Activated CD4-positive, CD25-positive, alpha-beta regulatory T cell (primary cell): ENCODE measurements around the gene DOK4.
"Not testable (repeated sequence)": the region's sequence is repeated elsewhere in the genome, so short reads cannot be mapped to it uniquely, and the experiment has no call there.

ENCODE experiments used
- DNase-seq, 4 experiments: peaks; one replicate each; lab custom pipeline; 2025; lab: John Stamatoyannopoulos, UW

DOK4 gene

DNA sequence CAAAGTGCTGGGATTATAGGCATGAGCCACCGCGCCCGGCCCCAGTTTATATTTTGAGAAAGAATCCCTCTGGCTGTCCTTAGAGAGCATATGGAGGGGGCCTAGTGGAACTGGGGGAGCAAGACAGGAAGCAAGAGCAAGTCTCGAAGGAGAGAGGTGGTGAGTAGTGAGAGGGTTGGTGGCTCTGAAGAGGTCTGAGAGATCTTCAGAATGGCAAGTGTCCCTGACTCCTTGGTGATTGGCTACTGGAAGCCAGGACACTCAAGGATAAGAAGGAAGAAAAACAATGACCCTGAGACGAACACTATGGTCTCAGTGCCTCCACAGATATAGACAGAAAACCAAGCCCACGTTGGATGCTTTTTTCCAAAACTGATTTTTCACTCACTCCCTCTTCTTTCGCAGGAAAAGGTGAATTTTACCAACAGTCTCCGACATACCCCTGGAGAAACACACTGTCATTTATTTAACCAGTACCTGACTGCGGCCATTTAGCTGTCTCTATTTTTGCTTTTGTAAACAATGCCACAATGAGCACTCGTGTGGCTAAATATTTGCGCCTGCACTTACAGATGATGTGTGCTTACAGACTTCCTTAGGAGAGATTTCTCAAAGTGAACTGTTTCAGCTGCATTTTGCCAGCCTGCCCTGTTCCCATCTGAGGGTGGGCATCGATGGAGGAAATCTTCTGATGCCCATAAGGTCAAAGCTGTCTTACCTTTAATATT is 15.9 kb upstream of the DOK4 start:
- no peak for DNase-seq

DNA sequence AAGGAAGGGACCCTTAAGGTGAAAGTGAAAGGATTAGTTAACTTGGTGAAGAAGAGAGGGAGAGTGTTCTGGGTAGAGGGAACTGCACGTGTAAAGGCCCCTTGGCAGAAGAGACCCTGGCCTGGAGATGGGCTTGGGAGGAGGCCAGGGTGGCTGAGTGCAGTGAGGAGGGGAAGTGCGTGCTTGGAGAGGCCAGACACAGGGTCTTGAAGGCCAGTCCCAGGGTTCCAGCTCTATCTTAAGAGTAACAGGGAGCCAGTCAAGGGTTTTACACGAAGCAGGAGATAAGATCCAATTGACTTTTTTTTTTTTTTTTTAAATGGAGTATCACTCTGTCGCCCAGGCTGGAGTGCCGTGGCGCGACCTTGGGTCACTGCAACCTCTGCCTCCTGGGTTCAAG is 15.2 kb upstream of the DOK4 start:
- DNase-seq: no peak

DNA sequence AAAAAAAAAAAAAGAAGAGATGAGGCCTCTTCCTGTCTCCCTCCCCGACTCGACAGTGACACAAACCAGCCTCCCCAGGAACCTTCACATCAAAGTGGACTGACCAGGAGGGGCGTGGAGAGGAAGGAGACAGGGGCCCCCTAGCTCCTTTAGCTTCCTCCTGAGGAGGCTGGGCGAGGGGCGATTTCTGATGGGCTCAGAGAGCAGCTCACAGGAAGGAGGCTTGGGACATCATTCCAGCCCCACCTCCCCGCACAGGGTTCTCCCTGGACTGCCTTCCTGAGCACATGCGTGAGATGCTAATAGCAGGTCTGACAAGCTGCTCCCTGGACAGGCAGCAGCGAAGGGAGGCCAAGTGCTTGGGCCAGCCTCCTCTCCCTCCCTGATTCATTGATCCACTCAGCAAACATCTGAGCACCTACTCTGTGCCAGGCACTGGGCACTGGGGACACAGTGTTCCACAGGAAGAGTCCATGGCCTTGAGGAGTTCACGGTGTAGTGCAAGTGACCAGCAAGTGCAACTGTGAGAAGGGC is 14.4 kb upstream of the DOK4 start:
- no peak for DNase-seq

DNA sequence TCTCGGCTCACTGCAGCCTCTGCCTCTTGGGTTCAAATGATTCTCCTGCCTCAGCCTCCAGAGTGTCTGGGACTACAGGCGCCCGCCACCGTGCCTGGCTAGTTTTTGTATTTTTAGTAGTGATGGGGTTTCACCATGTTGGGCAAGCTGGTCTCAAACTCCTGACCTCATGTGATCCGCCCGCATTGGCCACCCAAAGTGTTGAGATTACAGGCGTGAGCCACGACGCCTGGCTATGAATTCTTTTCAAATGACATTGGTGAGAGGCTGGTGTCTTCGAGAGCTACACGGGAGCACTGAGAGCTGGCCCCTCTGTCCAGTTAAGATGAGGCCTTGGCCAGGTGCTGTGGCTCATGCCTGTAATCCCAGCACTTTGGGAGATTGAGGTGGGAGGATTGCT is 13.6 kb upstream of the DOK4 start:
- DNase-seq: not testable (repeated sequence)

DNA sequence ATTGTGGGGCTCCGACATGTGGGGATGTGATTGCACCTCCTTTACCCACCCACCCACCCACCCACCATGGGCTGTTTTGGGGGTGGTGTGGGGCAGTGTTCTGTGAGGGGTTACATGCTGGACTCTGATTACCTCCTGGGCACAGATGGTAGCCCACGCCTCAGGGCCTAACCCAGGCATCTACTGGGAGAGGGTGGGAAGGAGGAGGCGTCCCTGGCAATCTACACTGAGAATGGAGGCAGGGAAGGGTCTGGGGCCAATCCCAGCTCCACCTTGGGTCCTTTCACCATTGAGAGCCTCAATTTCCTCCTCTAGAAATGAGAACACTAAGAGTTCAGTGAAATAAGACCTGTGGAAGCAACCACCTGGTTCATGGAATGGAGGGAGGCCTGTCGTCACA is 11.7 kb upstream of the DOK4 start:
- no peak for DNase-seq

DNA sequence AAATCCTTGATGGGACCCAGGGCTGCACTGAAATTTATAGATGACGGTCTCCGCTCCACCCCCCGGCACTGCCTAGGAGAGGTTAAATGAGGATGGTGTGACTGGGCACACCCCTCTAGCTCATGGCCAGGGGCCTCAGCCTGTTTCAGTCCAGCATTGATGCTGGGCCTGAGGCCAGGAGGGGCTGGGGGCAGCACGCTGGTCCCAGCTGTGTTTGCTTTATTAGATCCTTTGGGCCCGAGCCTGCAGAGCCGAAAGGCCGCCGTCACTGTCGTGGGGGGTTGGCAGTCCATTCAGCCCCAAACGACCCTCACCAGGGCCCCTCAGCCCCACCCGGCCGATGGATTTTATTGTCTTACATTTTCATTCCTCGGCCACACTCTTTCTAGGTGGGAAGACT is 10.8 kb upstream of the DOK4 start:
- no peak for DNase-seq

DNA sequence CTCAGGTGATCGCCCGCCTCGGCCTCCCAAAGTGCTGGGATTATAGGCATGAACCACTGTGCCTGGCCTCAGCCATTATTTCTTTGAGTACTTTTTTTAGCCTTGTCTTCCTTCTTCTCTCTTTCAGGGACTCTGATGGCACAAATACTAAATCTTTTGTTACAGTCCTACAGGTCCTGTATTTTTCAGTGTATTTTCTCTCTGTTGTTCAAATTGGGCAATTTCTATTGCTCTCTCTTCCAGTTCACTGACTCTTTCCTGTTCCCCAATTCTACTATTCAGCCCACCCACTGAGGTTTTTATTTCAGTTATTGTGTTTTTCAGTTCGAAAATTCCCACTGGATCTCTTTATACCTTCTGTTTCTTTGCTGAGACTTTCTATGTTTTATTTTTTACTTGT is 7.5 kb upstream of the DOK4 start:
- no peak for DNase-seq

DNA sequence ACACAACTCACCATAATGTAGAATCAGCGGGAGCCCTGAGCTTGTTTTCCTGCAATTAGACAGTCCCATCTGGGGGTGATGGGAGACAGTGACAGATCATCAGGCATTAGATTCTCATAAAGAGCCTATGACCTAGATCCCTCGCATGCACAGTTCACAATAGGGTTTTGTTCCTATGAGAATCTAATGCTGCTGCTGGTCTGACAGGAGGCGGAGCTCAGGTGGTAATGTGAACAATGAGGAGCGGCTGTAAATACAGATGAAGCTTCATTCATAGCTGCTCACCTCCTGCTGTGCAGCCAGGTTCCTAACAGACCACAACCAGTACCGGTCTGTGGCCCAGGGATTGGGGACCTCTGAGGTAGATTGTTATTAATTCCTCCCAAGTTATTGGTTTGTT is 2.9 kb upstream of the DOK4 start:
- no peak for DNase-seq

DNA sequence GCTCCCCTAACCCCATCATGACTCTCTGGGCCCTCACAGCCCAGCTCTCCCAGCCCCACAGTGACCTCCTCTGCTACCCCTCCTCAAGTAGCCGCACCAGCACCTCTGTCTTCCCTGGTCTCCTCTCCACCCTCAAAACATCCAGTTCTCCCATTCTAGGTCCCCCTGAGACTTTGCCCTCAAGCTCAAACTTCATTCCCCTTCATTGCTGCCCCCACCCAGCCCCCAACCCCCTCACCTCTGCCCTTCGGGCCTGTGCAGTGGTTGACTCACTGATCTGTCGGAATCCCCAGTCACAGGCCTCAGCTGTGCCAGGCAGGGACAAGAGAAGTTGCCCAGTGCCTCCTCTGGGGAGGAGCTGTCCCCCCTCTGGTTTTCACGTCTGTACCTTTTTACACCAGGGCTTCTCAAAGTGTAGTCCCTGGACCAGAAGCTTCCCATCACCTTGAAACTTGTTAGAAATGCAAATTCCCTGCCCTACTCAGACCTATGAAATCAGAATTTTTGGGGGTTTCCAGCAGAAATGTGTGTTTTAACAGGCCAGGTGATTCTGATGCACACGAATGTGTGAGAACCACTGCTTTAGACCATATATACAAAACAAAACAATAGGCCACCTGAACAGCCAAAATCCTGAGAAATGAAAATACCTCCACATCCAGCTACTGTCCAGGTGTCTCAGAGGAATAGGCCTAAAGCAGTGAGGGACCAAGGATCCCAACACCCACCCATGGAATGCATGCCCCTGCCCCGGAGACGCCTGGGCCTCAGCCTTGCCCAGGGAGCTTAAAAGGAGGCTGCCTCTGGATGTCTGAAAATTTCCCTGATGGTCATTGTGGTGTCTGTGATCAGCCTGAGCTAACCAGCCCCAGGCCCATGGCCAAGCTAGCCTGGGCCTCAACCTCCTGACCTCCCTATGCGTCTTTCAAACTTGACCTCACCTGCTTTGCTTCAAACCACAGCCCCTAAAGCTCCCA is 853 bp upstream of the DOK4 start:
- no peak for DNase-seq

DNA sequence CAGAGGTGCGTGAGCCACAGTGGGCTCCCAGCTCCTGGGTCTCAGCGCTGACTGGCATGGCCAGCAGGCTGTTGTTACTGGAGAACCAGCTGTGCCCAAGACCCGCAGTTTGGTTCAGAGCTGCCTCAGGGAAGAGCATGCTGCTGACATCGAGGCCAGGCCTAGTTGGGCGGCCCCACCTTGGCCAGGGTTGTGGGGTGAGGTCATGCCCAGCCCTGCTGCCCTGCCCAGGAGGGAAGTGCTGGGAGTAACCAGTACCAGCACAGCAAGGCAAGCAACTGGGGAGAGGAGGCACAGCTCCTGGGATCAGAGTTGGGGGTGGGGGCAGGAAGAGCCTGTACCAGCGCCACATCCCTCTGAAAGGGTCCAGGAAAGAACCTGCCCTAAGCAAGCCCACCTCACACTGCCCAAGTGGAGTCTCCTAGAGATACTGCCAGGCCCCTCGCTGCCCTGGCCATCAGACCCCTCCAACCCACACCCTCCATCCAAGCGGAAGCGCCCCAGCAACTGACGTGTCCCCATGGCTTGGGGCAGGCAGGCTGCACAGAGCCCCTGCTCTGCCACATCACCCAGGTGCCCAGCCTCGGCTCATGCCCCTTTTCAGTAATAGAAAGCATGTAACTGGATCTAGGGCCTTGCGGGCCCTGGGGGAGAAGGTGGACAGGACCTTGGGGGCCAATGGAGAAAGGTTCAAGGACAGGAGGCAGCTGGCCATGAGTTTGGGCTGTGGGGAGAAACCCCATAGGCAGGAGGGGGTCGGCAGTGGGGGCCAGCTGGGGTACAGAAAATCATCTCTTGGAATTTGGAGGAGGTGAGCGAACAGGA is 990 bp downstream of the DOK4 start:
- DNase-seq: no peak

DNA sequence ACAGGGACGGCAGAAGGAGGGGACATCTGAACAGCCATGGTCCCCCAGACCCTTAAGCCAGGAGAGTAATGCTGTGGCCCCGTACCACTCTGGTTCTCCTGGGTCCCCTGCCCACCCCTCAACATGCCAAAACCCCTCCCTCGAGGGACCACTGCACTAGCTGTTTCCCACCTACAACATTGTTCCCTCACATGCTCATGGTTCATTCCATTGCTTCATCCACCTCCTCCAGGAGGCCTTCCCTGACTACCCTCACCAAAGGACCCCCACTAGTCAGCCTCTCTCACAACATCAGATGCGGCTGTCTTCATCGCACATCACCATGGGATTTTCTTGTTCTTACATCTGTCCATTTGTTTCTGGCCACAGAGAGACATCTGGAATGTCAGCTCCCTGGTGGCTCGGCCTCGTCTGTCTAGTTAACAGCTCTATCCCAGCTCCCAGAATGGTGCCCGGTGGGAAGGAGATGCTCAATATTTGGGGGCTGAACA is 1.7 kb downstream of the DOK4 start:
- no peak for DNase-seq

DNA sequence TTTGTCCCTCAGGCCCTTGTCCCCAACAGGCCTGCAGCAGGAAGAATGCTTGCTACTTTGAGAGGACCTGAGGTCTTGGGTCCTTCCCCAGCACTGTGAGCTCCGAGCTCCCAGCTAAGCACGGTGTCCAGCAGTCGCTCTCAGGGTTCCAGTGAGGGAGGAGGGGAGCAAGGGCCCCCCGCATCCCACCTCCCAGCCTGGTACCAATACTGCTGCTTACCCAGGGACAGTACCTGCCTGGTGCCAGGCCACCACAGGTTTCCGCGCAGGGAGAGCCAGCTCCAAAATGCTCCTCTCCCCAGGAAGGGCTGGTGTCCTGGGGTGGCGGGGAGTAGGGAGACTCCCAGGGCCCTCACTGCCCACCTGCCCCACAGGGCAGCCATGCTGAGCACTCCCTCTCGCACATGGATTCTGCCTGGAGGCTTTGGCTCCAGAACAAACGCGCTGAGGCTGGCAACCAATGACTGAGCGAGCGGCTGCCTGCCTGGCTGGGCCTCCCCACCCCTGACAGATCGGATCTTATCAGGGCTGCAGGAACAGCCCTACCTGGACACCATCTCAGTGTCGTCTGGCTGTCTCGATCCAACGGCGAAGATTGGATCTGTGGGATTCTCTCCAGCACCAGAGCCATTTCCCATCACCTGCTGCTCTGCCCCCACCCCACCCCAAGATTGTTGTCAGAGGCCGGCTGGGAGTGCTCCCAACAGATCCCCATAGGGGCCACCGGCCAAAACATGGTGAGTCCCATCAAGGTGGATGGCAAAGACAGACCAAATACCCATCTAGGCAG is 2.4 kb downstream of the DOK4 start:
- DNase-seq: no peak

DNA sequence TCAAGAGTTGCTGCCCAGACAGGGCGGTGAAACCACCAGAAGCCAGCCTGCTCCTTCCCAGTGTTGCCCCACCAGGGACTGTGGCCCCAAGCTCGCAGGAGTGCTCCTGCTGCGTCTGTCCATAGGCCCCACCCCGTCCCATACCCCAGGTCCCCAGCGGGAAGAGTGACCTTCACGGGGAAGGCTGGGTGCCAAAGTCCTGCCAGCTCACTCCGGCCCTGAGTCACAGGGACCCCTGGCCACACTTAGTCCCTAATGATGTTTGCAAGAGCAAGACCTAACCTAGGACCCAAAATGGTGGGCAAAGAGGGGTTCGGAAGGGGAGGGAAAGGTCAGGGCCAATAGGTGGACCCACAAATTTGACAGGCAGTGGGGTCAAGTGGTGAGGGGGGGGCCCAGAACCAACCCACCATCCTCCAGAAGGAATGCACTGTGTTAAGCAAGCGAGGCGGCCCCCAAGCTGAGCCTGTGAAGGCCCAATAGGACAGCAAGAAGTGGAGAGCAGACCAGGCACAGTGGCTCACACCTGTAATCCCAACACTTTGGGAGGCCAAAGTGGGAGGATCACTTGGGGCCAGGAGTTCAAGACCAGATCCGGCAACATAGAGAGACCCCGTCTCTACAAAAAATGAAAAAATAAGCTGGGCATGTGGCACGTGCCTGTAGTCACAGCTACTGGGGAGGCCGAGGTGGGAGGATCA is 3.3 kb downstream of the DOK4 start:
- no peak for DNase-seq

DNA sequence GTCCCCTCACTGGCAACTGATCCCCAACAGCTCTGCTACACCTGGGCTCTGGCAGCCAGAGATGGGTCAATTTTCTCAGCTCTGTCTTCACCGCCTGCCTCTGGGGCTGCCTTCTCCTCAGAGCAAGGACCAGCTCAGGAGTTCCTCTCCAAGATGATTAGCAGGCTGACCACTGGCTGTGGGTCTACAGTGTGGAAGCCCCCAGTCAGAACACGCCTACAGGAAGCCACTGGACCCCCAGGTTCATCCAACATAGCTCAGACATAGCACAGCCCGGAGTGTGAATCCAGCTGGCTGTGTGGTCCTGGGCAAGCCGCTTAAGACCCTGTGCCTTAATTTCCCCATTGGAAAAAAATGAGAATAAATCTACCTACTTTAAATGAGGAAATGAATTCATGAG is 4.9 kb downstream of the DOK4 start:
- no peak for DNase-seq

DNA sequence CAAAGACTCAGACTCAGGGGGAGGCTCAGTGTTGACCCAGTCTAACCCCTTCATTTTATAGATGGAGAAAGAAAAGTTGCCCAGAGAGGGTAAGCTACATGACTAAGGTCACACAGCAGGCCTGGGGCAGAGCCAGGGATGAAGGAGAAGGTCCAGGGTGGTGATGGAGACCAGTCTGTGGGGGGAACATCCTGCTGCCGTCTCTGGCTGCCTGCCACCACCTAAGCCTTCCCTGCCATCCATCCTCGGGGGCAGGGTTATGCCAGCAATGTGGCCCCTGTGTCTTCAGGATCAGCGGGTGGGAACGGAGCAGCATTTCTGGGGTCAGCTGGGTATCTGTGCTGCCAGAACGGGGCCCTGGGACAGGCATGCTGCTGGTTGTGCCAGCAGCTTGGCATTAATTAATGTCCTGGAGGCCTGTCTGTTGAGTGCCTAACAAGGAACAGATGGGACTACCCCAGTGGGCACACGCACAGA is 5.5 kb downstream of the DOK4 start:
- no peak for DNase-seq

DNA sequence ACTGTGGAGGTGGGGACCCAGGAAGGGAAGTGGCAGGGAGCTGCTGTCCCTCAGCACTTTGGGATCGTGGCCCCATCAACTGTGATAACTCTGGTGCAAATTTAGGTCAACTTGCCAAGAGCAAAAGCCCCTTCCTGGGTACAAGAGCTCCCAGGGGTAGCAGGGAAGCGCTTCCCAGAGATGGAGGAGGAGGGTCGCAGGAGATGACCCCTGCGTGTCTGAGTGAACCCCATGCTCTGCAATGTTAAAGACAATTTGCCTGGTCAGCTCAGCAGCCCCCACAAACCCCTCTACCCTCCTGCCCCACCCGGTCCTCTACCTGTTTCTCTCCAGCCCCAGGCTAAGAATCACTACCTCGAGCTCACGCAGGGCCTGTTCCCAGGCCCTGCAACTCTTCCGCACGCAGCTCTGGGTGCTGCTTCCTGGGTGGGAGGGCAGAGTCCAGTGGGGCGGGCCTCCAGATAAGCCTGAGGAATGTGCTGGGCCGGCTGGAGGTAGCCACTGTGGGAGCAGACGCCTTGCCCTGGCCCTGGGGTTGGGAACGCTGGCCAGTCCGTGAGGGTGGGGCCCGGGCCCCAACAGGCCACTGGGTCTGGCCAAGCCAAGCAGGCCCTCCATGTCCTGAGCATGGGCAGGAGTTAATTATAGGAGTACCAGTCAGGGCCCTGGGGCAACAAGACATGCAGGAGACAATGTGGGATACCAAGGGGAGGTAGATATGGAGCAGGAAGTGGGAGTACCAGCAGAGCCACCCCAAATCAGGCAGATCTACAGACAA is 6.1 kb downstream of the DOK4 start:
- DNase-seq: no peak

DNA sequence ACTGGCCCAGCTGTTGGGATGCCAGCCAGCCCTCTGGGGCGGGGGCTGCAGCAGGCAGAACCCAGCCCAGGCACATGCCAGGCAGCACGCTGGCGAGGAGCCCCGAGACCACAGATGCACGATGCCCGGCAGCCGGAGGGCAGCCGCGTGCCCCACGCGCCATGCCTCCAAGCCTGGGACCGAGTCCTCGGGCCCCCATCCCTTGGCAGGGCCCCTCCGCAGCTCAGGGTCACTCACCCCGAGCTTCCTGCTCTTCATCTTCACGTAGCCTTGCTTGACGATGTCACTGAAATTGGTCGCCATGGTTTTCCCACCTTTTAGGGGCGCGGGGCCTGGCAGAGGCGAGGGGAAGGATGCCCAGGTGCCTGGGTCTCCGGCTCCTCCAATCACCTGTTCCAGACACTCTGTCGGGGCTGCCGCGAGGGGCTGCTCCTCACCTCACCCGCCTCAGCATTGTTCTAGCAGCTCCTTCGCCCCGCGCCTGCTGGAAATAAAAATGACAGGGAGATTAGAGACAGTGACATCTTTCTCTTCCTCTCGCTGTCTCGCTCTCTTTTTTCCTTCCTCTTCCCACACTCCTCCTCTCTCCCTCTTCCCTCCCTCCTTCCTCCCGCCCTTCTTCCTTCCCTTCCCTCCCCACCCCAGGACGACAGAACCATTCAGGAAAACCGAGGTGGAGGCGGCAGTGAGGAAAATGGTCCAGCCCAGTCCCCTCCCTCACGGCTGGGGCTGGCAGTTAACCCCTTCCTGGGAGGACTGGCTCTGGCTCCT is 6.9 kb downstream of the DOK4 start:
- DNase-seq: no peak

DNA sequence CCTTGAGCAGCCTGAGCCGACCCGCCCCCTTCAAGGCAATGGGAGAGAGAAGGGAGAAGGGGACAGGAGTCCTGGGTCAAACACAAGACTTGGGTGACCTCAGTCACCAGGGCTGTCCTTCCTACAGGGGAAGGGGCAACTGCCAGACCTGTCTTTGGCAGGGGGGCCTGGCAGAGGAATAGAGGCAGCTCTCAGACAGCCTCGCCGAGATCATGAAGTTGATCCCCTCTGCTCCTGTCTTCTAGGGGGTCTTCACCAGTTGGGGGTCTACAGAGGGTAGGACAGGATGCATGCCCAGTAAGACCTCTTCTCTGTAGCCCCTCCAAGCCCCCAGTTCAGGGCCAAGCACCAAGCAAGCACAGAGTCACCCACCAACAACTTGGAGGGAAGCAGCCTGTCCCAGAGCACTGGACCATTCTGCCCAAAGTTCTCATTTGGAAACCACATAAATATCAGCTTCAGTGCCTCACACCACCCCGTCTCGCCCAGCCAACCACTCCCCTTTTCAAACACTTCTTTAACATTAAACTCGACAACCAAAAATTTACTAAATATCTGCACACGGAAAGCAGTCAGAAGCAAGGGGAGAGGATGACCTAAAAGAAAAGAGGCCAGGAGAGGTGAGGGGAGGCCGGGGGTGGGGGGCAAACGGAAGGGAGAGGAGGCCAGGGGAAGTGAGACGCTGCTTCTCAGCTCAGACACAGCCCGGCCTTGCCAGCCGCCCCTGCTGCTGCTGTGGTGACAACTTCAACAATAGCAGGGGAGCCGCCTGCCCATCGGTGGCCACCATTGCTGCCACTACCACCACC is 7.7 kb downstream of the DOK4 start:
- no peak for DNase-seq
